T-helper 9 cell (primary cell): ENCODE results near the gene DGKQ.
"Not testable (repeated sequence)": the region's sequence is repeated elsewhere in the genome, so short reads cannot be mapped to it uniquely, and the experiment has no call there.

ENCODE experiments used
- DNase-seq: peaks from one replicate; pipeline ENCODE4 v3.0.0-alpha.2; 2020

Gene DGKQ

DNA sequence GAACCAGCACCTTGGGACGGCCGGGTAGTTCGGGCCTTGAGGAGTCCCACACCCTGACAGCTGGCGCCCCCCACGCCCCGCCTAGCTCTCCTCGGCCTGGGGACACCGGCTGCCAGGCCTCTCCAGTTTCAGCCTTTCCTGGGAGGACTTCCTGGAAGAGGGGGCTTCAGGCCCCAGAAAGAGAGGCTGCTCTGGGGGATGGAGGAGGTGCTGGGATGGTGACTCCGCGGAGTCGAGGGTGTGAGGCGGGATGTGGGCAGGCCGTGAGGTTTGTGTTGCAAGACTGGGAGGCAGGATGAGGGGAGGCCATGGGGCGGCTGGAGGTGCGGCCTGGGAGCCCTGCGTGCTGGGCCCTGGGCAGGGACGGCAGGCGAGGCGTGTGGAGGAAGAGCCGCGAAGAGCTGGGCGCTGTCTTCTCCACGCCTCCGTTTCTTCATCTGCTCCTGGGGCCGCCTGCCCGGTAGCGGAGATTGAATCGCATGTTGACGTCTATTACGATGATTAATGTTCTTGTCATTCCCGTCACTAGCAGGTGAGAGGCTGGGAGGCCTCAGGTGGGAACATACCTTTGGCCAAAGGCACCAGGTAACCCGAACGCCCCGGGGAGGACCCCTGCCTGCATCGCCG, 37.1 kb upstream of the DGKQ start:
- peak; percentile 55 for DNase-seq

DNA sequence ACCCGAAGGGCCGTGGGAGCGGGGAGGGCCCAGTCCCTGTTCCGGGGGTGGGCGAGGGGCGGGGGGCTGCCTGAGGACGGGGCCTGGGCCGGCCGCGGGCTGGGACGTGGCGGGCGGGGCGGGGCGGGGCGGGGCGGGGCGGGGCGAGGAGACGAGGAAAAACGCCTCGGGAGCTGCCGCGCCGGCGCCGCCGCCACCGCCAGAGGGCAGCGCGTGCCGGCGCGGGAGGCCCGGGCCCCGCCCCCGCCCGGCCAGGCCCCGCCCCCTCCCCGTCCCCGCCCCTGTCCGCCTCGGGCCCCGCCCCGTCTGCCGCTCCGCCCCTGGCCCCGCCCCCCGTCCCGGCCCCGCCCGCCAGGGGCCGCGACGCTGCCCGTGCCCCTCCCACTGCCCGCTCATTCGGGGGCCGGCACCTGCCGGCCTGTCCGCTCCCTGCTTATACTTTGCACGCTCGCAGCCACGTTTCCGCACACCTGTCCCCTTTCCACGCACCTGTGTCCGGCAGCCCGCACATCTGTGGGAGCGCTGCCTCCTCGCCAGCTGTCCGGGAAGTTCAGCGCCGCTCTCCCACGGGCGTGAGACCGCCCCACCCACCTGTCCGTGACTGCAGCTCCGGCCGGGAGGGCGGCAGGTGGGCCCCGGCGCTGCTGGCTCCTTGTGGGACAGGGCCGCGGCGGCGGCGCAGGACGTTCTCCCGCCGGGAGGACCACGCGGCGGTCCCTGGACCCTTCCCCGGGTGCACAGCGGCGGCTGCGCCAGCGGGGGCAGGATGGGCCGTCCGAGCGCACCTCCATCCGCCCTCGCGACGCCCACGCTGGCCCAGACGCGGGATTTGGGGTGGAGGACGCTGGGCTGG, 36.4 kb upstream of the DGKQ start:
- DNase-seq = peak; percentile 79

DNA sequence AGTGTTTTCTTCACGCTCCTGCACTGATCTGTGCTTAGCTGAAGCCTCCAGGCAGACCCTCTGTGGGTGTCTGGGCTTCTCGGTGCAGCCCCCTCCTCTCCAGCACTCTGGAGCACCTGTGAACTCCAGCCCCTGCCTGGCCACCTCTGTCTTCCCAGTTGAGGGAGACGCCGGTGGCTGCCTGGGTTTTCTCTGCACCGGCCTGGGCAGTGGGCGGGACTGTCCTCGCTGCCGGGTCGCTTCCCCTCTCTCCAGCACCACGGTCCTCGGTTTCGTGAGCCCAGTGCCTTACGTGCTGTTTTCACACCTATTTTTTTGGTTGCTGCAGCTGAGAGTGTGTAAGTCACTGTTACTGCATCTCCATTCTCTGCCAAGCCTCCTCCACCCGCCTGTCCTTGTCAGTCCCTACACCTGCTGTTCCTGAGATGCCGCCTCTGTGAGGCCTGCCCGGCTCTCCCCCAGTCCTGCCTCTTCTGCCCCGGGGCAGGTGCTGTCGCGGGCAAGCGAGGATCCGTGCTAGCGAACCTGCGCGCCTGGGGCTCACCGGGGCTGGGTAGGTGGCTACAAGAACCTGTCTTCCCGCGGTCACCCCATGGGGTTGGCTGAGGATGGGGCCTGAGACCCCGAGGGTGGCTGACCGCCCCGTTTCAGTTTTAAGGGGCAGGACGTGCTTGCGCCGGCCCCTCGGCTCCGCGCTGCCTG, 35.6 kb upstream of the DGKQ start:
- DNase-seq = no peak

DNA sequence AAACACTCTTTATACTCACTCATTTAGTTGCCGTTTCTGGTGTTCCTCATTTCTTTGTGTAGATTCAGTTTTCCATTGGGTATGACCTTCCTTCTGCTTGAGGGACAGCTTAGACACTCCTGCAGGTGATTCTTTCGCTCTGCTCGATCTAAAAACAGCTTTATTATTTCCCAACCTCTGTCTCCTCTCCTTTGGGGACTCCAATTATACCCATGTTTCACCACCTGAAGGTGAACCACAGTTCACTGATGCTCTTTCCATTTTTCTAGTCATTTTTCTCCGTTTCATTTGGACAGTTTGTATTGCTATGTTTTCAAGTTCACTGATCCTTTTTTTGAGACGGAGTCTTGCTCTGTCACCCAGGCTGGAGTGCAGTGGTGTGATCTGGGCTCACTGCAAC, 33.5 kb upstream of the DGKQ start:
- DNase-seq = no peak

DNA sequence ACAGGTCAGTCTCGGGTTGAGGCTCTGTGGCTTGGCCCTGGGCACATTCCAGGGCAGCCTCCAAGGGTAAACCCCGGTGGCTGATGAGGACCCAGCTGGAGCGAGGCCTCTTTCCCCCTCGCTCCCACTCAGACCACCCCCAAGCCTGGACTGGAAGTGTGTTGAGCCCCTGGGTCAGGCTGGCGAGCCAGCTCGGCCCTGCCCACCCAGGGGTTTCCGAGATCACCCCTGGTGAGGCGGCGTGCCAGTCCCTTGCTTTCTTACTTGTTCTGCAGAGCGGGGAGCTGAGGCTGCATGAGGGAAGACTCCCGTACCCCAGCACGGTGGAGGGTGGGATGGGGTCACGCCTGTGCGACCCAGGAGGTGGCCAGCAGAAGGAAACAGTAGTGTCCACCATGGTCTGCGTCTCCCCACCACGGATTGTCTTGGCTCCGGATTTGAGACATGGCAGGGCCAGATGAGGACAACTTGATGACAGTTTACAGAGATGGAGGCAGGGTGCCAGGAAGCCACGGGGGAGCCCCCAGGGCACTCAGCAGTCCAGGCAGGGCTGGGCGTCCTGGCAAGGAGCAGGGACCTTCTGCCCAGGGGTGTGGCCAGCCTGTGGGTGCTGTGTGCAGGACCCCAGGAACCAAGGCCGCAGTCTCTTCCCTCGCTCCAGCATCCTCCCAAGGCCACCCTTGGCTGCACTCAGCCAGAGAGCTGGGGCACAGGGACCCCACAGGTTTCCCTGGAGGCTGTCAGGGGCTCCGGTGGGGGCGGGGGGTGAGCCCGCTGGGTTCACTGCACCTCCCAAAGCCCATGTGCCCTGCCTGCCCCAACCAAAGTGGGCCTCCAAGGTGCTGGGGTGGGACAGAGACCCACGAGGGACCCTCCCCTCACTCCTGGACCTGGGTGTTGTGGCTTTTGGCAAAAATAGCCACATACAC, 31.5 kb upstream of the DGKQ start:
- DNase-seq = no peak

DNA sequence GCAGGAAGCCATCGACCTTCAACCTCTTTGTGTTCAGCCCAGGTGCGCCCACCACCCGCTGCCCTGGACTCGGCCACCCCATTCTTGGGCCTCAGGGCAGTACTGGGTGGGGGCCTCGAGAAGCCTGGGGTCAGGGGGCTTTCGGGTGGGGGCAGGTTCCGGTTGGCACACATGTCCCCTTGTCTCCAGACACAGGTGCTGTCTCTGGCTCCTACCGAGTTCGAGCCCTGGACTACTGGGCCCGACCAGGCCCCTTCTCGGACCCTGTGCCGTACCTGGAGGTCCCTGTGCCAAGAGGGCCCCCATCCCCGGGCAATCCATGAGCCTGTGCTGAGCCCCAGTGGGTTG, 30.7 kb upstream of the DGKQ start:
- DNase-seq = no peak

DNA sequence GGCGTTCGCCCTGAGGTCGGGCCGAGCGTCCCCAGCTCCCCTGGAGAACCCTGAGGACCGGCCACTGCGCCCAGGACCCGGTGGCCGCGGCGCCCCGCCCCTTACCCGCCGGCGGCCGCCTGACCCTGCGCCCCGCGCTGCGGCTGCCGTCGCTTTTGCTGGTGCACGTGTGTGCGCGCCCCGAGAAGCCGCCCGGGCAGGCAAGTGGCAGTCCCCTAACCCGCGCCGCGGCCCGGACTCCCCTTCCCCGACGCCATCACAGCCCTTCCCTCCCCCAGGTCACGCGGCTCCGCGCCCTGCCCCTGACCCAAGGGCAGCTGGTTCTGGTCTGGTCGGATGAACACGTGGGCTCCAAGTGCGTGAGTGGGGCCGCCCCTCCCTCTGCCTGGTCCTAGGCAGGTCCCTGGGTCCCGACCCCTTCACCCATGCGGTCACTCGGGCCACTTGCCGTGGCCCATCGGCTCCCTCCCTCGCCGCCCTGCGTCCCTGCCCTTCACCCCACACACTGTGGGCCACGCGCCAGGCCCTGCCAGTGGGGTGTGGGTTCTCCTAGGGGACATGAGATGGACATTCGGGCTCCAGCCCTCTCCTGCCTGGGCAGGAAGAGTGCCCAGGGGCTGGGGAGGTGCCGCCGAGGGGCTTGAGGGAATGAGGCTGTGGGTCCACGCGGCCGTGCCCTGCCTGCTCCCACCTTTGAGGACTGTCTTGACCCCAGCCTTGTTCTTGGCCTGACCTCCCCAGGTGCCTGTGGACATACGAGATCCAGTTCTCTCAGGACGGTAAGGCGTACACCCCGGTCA, 30.1 kb upstream of the DGKQ start:
- no peak for DNase-seq

DNA sequence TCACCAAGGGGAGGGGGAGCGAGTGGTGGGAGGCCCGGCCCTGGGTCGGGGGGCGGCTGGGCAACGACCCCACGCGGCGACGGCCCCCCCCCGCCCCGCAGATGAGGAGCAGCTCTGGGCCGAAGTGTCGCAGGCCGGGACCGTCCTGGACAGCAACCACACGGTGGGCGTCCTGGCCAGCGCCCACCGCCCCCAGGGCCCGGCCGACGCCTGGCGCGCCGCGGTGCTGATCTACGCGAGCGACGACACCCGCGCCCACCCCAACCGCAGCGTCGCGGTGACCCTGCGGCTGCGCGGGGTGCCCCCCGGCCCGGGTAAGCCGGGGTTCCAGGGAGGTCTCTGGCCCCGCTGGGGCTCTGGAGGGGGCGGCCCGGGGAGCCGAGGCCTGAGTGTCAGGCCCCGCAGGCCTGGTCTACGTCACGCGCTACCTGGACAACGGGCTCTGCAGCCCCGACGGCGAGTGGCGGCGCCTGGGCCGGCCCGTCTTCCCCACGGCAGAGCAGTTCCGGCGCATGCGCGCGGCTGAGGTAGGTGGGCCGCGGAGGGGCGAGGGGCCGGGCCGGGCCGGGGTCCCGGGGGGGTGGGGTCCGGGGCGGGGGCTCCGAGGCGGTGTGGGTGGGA, 29.4 kb upstream of the DGKQ start:
- no peak for DNase-seq

DNA sequence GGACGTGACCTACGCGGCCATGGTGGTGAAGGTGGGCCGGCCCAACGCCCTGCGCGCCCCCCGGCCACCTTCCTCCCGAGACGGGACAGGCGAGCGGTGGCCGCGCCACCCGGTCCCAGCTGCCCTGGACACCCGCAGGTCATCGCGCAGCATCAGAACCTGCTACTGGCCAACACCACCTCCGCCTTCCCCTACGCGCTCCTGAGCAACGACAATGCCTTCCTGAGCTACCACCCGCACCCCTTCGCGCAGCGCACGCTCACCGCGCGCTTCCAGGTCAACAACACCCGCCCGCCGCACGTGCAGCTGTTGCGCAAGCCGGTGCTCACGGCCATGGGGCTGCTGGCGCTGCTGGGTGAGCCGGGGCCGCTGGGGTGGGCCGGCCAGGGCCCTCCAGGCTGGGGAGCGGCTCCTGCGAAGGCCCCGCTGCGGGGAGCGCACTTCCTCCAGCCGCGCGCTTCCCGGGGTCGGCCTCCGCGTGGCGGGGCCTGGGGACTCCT, 28.8 kb upstream of the DGKQ start:
- DNase-seq = no peak

DNA sequence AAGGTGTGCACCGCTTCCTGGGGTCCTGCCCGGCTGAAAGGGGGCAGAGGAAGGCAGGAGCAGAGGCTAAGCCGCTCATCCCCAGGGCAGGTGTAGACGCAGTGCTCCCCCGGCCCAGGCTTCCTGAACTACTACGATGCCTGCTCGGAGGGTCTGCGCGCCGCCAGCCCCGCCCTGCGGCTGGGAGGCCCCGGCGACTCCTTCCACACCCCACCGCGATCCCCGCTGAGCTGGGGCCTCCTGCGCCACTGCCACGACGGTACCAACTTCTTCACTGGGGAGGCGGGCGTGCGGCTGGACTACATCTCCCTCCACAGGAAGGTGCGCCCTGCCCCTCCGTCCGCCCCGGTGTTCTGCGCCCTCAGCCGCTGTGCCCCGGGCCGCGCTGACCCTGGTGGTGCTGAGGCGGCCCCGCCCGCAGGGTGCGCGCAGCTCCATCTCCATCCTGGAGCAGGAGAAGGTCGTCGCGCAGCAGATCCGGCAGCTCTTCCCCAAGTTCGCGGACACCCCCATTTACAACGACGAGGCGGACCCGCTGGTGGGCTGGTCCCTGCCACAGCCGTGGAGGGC, 28.3 kb upstream of the DGKQ start:
- no peak for DNase-seq

DNA sequence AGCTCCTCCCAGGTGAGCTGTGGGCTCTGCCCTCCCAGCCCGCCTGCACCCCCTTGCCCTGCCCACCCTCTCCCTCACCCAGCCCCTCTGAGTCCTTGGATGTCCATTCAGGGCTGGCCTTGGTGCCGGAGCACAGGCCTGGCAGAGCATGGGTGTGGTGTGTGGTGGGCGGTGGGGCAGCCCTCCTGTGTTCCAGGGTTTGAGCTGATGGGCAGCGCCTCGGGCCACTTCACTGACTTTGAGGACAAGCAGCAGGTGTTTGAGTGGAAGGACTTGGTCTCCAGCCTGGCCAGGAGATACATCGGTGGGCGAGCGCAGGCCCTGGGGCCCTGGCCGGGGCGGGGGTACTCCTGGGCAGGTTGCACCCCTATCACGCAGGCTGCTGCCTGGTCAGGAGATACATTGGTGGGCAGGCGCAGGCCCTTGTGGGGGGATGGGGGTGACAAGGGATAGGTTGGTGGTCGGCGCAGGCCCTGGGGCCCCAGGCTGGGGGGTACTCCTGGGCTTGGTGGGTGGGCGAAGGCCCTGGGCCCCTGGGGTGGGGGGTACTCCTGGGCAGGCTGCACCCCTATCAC, 27.4 kb upstream of the DGKQ start:
- no peak for DNase-seq

DNA sequence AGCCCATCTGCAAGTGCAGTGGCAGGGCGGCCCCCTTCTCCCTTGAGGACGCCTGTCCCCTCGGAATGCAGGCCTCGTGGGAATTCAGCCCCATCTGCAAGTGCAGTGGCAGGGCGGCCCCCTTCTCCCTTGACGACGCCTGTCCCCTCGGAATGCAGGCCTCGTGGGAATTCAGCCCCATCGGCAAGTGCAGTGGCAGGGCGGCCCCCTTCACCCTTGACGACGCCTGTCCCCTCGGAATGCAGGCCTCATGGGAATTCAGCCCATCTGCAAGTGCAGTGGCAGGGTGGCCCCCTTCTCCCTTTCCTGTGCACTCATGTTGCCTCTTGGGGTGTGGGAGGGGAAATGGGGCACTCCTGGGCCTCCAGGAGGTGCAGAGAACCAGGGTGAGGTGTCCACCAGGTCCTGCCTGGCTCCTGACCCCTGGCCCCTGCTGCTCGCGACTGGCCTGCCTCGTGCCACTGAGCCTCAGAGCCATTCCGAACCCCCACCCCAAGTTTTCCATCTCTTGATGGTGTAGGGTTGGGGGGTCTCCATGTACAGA, 26.6 kb upstream of the DGKQ start:
- DNase-seq = no peak

DNA sequence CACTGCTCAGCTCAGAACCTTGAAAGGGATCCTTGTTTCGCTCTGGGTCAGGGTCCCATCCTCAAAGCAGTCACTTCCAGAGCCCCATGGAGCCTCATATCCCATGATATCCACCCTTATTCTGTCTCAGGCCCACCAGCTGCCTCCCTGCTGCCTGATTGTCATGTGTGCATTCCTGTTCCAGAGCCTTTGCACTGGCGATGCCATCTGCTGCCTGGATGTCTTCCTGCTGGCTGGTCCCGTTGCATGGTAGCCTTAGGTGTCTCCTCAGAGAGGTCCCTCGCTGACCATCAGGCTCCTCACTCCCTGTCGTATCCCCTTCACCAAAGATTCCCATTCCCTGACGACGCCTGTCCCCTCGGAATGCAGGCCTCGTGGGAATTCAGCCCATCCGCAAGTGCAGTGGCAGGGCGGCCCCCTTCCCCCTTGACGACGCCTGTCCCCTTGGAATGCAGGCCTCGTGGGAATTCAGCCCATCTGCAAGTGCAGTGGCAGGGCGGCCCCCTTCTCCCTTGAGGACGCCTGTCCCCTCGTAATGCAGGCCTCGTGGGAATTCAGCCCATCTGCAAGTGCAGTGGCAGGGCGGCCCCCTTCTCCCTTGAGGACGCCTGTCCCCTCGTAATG, 26.0 kb upstream of the DGKQ start:
- not testable (repeated sequence) for DNase-seq

DNA sequence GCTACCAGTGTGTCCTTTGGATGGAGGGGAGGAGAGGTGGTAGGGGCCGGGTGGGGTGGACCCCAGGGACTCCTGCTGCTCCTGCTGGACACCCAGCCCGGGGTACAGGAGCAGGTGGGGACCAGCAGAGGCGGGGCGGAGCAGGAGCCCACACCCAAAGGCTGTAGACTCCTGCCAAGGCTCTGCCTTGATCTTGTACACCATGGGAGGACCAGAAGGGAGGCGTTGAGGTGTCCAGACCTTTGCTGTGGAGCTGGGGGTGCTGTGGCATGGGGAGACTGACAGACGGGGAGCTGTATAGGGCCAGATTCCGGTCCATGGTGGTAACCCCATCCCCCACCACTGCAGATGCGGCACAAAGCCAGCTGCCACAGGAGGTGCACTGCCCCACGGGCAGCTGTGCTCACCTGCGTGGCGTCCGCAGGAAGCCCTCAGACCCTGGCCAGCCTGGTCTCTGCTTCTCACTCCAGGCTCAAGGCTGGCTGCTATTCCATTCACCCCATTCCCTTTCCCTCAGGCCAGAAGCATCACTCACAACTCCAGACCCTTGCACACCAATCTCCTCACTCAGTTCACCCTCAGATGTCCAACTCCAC, 24.8 kb upstream of the DGKQ start:
- DNase-seq = no peak

DNA sequence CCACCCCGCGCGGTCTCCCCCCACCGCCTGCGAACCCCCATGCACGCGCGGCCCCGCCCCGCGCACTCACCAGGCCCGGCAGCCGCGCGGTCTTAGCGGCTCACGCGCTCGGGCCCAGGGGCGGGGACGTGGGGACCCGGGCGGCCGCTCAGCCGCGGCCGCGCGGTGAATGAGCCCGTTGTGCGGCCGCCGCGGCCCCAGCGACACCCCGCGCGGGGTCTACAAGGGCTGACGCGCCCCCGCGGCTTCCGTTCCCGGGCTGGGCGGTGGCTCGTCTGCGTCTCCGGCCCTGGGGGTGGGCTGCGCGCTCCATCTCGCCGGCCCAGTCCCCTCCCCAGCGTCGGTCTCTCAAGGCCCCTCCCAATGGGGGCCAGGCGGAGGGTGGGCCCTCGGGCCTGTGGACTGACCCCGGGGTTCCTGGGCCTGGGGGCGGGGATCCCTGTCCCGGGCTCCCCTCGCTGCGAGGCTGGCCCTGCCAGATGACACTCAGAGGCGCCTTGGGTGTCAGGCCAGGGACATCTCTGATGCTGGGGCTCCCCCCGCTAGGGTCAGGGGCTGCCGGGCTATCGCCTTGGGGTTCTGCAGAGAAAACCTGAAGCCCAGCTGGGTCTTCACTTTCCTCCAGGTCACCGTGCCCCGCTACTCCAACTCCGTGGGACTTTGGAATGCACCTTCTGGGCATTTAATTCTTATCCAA, 24.2 kb upstream of the DGKQ start:
- no peak for DNase-seq

DNA sequence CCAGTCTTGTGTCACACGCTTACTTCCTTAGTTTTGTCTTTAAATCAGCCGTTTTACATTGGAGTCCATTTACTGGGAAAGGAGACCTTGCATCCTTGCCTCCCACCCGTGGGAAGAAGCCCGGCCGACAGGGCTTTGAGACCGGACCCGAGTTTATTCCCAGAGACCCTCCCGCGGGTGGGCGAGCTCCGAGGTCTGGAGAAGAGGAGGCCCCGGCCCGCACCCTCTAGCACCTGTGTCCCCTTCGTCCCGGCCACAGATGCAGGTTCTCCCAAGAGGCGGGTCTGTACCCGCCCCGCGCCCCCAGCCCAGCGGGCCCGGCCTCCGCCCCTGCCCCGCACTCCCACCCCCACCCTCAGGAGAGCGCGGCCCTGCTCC, 23.6 kb upstream of the DGKQ start:
- DNase-seq = no peak

DNA sequence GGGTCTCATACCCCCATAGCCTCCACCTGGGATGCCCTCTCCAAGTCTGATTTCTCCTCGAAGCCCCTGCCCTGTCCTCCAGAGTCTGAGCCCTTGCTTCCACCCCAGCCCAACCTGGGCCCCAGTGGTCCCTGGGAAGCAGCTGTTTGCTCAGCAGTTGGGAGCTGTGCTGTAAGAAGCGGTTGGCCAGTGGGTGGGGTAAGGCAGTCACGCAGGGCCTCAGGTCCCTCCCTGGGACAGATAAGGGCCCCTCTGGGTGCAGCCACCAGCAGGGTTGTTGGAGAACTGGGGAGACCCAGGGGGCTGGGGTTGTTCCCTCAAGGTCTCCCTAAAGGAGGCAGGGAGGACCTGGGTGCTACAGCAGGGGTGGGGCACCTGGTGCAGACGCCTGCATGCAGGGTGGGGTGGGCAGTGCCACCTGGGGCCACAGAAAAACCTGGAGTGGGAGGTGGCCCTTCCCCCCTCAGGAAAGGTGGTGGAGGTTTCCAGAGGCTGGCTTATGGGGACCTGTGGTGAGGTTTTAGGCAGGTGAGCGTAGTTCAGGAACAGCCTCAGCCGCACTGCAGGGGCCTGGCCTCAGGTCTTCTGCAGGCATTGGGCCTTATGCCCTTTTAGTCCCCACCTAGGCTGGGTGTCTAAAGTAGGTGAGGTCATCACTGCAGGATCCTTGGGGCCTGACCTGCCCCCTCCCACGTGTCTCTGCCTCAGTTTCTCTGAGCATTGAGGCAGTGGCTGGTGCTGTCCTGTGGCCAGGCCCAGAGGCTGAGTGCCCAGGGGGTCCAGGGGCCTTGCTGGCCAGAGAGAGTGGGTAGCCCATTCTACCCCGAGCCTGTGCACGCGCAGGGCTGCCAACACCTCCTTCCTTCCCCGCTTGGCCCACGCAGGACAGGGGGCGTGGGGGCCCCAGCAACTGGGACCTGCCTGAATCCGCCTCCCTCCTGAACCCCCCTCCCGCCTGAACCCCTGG, 22.9 kb upstream of the DGKQ start:
- DNase-seq = no peak
